Fibroblast of gingiva (primary cell): ENCODE data around the gene TCF23.
"Not testable (repeated sequence)": the region's sequence is repeated elsewhere in the genome, so short reads cannot be mapped to it uniquely, and the experiment has no call there.

Source experiments
- DNase-seq: peaks from one replicate; pipeline ENCODE4 v3.0.0-alpha.2; 2011; ENCODE audit warnings: low read depth

The TCF23 gene

GRCh38 chr2:27148801-27149439 lies at the start of gene TCF23:
Gene TCF23, plus strand, starts transcription at chr2:27149004. Its CDS starts 130 bp downstream, at chr2:27149134.
- DNase-seq, result no peak

- DNase-seq, result no peak
These were observed 49.4 kb upstream of the TCF23 start for GRCh38 chr2:27099334-27099955.

GRCh38 chr2:27100036-27100435 lies 48.8 kb upstream of the TCF23 start:
- no peak for DNase-seq

GRCh38 chr2:27102329-27102728 lies 46.5 kb upstream of the TCF23 start:
- no peak for DNase-seq

- DNase-seq, result no peak
These were observed 42.8 kb upstream of the TCF23 start for GRCh38 chr2:27105981-27106380.

GRCh38 chr2:27108221-27108620 lies 40.6 kb upstream of the TCF23 start:
- DNase-seq, result no peak

- no peak for DNase-seq
These were observed 39.7 kb upstream of the TCF23 start for GRCh38 chr2:27109083-27109482.

- DNase-seq, result not testable (repeated sequence)
These were observed 38.0 kb upstream of the TCF23 start for GRCh38 chr2:27110603-27111352.

GRCh38 chr2:27111392-27112078 lies 37.3 kb upstream of the TCF23 start:
- not testable (repeated sequence) for DNase-seq

DNA sequence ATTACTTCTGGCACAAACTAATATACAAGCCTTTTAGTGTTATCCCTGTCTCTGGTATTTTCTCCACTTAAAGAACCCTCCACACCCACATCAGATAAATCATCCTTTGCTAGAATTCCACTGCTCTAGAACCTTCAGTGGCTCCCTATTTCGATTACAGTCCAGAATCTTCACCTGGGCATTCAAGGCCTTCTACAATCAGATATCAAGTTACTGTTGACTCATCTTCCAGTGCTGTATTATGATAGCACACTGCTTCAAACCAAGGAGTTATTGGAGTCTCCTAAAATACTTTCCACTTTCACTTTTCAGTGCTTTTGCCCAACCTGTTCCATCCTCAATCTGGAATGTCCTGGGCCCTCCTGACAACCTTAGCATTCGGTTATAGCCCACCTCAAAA lies 33.3 kb upstream of the TCF23 start:
- no peak for DNase-seq

GRCh38 chr2:27117995-27118524 lies 30.7 kb upstream of the TCF23 start:
- DNase-seq, result no peak

- DNase-seq, result no peak
These were observed 30.1 kb upstream of the TCF23 start, which contains the start of gene CGREF1 for GRCh38 chr2:27118525-27119329. Gene CGREF1, minus strand, starts transcription at chr2:27119128. Its CDS starts 14,762 bp downstream, at chr2:27104366.

- not testable (repeated sequence) for DNase-seq
These were observed 29.5 kb upstream of the TCF23 start for GRCh38 chr2:27119330-27119670.

DNA sequence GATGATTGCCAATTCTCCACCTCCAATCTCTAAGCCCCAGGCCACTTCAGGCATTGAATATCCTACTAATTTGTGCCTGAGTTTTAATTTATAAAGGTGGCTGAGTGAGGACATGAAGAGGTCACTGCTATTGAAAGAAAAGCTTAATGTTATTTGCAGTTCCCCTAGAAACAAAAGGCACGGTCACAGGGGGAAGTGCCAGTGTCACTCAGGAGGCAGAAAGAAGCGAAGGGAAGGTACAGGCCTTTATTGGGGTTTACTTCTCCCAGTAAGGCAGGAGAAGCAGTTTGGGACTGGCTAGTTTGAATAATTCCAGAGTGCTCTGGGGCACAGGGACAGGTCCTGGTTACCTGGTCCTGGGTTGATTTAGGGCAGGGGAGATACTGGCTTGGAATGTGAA lies 26.9 kb upstream of the TCF23 start:
- no peak for DNase-seq

DNA sequence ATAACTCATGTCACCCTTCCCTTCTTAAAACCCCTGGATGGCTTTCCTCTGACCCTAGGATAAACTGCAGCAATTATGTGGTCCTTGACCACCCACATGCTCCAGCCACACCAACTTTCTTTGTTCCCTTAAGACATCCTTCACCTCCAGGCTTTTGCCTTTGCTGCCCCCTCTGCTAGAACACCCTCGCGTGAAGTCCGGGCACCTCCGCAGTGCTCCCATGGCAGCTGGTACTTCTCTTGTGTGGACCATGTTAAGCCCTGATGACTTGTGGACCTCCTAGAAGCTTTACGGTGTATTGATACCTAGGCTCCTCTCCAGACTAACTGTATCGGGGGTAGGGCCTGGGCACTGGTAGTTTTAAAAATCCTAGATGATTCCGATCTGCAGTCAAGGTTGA lies 26.0 kb upstream of the TCF23 start:
- DNase-seq, result no peak

- no peak for DNase-seq
These were observed 25.3 kb upstream of the TCF23 start, which contains the start of gene ABHD1 for GRCh38 chr2:27123302-27124150. Gene ABHD1, plus strand, starts transcription at chr2:27123815. Its CDS starts 134 bp downstream, at chr2:27123949.

DNA sequence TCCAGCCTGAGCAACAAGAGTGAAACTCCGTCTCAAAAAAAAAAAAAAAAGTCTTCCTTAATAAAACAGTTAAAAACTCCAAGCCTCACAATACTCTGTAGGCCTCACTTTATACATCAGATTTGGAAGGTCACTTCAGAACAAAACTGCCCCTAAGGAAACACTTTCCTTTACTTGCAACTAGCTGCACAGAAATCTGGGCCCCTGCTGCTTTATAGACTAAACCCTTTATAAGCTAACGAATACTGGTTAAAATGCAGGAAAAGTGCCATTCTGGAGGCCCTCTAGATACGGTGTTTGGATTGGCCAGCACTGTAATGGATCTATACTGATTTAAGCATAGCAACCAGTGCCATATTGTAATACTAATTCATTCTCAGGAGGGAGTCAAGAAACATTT lies 23.7 kb upstream of the TCF23 start:
- no peak for DNase-seq

GRCh38 chr2:27126252-27126710 lies 22.5 kb upstream of the TCF23 start:
- no peak for DNase-seq

- no peak for DNase-seq
These were observed 20.7 kb upstream of the TCF23 start for GRCh38 chr2:27127883-27128667.
